ENCODE data around the gene GCSAM.
"Not testable (repeated sequence)": the region's sequence is repeated elsewhere in the genome, so short reads cannot be mapped to it uniquely, and the experiment has no call there.

GCSAM gene

GRCh38 chr3:112078125-112079083 is 54.6 kb downstream of the GCSAM start:
- no peaks in the 10 kb centered on the region for H3F3A ChIP-seq (ENCODE audit: insufficient read depth, low read length)
- H3K9ac ChIP-seq (ENCODE audit: low read length) = no peak overlapping the region
- H3K79me2 ChIP-seq (ENCODE audit: insufficient read depth, low read length) = no peaks in the 10 kb centered on the region
- TF ChIP-seq EZH2 (IDR thresholded peaks at IDR 0.05; ENCODE audit: borderline replicate concordance, low read length) = no peak
- no peak for TF ChIP-seq CTCF (IDR thresholded peaks at IDR 0.05; ENCODE audit: low read length)
- H3K4me1 ChIP-seq (ENCODE audit: insufficient read depth, low read length, severe bottlenecking) = no peaks in the 10 kb centered on the region
- no peaks in the 10 kb centered on the region for H4K20me1 ChIP-seq (ENCODE audit: insufficient read depth, low read length)
- no peaks in the 10 kb centered on the region for H3K27me3 ChIP-seq (ENCODE audit: insufficient read depth, low read length)
- no peaks in the 10 kb centered on the region for H3K36me3 ChIP-seq (ENCODE audit: insufficient read depth, low read length)
- H3K27ac ChIP-seq (ENCODE audit: low read depth, low read length, poor library complexity, severe bottlenecking) = no peak overlapping the region
- no peak overlapping the region for H3K4me3 ChIP-seq (ENCODE audit: low read depth, low read length, poor library complexity, severe bottlenecking)
- no peak overlapping the region for H3K4me2 ChIP-seq (ENCODE audit: low read length)
- no peaks in the 10 kb centered on the region for H3K9me2 ChIP-seq (ENCODE audit: low read depth, low read length)
- H3K9me3 ChIP-seq (ENCODE audit: low read length) = no peaks in the 10 kb centered on the region
- no peak overlapping the region for H2AFZ ChIP-seq (ENCODE audit: low read length)

DNA sequence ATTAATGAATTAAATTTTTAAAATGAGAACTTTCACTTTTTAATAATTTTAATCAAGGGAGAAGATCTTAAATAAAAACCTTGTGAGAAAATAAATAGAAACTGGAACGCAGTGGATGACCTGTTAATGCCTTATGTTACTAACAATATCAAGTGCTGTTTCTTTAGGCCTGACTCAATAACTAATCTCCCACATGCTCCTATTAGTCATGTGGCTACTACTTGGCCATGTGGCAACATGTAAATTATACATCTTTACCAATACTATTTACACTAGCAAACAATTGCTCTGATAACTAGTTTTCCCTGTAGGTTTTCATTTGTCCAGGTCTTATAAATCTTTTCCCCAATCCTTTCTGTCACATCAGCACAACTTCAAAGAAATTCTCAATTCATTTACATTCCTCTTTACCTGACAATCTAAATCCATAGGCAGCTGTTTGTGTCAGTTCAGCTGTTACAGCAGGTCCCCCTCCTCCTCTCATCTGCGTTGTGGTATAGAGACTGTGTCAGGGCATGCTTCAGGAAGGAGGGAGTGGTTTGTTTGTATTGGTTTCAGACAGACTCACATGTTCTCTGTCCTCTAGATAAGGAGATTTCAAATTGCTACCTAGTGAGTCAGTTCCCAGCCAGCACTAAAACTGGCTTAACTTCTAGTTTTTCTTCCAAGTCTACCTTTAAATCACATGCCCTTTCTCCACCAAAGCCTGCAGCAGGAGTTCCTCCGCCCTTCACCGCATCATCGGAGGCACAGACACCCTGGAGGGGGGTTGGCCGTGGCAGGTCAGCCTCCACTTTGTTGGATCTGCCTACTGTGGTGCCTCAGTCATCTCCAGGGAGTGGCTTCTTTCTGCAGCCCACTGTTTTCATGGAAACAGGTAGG is 58.2 kb downstream of the GCSAM start:
- Histone ChIP-seq H4K20me1 (ENCODE audit: insufficient read depth, low read length) (no peaks in the 10 kb centered on the region), H3K27ac (ENCODE audit: low read depth, low read length, poor library complexity, severe bottlenecking) (no peak overlapping the region), H3K4me1 (ENCODE audit: insufficient read depth, low read length, severe bottlenecking) (no peaks in the 10 kb centered on the region), H3K79me2 (ENCODE audit: insufficient read depth, low read length) (no peaks in the 10 kb centered on the region), H3K36me3 (ENCODE audit: insufficient read depth, low read length) (no peaks in the 10 kb centered on the region), H3K27me3 (ENCODE audit: insufficient read depth, low read length) (no peaks in the 10 kb centered on the region), H3K9me2 (ENCODE audit: low read depth, low read length) (no peaks in the 10 kb centered on the region), H3F3A (ENCODE audit: insufficient read depth, low read length) (no peaks in the 10 kb centered on the region), H3K9ac (ENCODE audit: low read length) (no peak overlapping the region), H3K4me2 (ENCODE audit: low read length) (no peak overlapping the region), H3K4me3 (ENCODE audit: low read depth, low read length, poor library complexity, severe bottlenecking) (no peak overlapping the region), H3K9me3 (ENCODE audit: low read length) (no peaks in the 10 kb centered on the region), H2AFZ (ENCODE audit: low read length) (no peak overlapping the region)
- no peak for TF ChIP-seq CTCF (IDR thresholded peaks at IDR 0.05; ENCODE audit: low read length)
- no peak for TF ChIP-seq EZH2 (IDR thresholded peaks at IDR 0.05; ENCODE audit: borderline replicate concordance, low read length)

DNA sequence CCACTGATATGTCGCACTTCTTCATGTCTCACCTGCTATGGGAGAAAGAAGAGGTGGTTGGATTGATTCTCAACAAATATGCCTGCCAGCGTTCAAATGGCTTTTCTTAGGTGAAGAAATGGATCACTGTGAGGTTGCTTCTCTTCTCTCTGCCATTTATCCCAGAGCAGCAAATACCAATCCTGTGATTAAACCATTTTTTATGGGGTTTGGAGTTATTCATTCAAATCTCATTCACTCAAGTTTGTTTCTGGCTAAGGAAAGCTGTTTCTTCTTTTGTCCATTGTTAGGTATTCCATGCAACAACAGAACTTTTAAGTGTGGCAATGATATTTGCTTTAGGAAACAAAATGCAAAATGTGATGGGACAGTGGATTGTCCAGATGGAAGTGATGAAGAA is 59.0 kb downstream of the GCSAM start:
- Histone ChIP-seq H3F3A (ENCODE audit: insufficient read depth, low read length) (no peaks in the 10 kb centered on the region), H4K20me1 (ENCODE audit: insufficient read depth, low read length) (no peaks in the 10 kb centered on the region), H3K36me3 (ENCODE audit: insufficient read depth, low read length) (no peaks in the 10 kb centered on the region), H3K4me3 (ENCODE audit: low read depth, low read length, poor library complexity, severe bottlenecking) (no peak overlapping the region), H3K9me2 (ENCODE audit: low read depth, low read length) (no peaks in the 10 kb centered on the region), H3K79me2 (ENCODE audit: insufficient read depth, low read length) (no peaks in the 10 kb centered on the region), H3K9me3 (ENCODE audit: low read length) (no peaks in the 10 kb centered on the region), H3K4me1 (ENCODE audit: insufficient read depth, low read length, severe bottlenecking) (no peaks in the 10 kb centered on the region), H3K27me3 (ENCODE audit: insufficient read depth, low read length) (no peaks in the 10 kb centered on the region), H3K9ac (ENCODE audit: low read length) (no peak overlapping the region), H2AFZ (ENCODE audit: low read length) (no peak overlapping the region), H3K27ac (ENCODE audit: low read depth, low read length, poor library complexity, severe bottlenecking) (no peak overlapping the region), H3K4me2 (ENCODE audit: low read length) (no peak overlapping the region)
- no peak for TF ChIP-seq CTCF (IDR thresholded peaks at IDR 0.05; ENCODE audit: low read length)
- TF ChIP-seq EZH2 (IDR thresholded peaks at IDR 0.05; ENCODE audit: borderline replicate concordance, low read length) = no peak

GRCh38 chr3:112072387-112073060 is 60.5 kb downstream of the GCSAM start:
- not testable (repeated sequence) for H3K9me3 ChIP-seq (ENCODE audit: low read length); H2AFZ ChIP-seq (ENCODE audit: low read length); H3K36me3 ChIP-seq (ENCODE audit: insufficient read depth, low read length)

More at GRCh38 chr3:112072387-112073060, 60.5 kb downstream of the GCSAM start:
- H3K4me3 ChIP-seq (ENCODE audit: low read depth, low read length, poor library complexity, severe bottlenecking); H4K20me1 ChIP-seq (ENCODE audit: insufficient read depth, low read length); H3K9me2 ChIP-seq (ENCODE audit: low read depth, low read length); H3F3A ChIP-seq (ENCODE audit: insufficient read depth, low read length); H3K79me2 ChIP-seq (ENCODE audit: insufficient read depth, low read length); H3K27me3 ChIP-seq (ENCODE audit: insufficient read depth, low read length); H3K4me2 ChIP-seq (ENCODE audit: low read length); H3K4me1 ChIP-seq (ENCODE audit: insufficient read depth, low read length, severe bottlenecking); H3K27ac ChIP-seq (ENCODE audit: low read depth, low read length, poor library complexity, severe bottlenecking); H3K9ac ChIP-seq (ENCODE audit: low read length): not testable (repeated sequence)

Data from OCI-LY1 (cell line).